Putamen (tissue), 1 donor: ENCODE measurements around the gene FAM120C.
A peak's percentile ranks its signal among the peaks of the same experiment; 100 is the strongest.

Experiments used
- DNase-seq: peaks from one replicate; pipeline ENCODE4 v3.0.0-alpha.2; 2016; ENCODE audit warnings: low spot score

Gene FAM120C

DNA sequence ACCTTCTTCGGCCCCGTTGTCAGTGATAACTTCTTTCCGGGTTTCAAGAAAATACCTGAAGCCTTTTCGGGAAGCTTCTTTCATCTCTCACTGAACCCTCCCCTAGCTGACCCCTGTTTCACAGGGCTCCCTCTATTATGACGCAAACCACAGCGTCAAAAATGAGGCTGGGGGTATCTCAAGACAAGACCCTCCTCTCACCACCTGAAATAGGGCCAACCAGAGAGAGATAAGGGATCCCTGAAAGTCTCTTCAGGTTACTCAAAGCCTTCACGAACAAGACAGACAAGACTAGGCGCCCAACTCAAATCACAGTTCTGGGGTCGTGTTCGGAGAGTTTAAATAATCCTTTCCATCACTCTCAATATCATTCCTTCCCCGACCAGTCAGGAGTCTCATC is 140.0 kb downstream of the FAM120C start:
- DNase-seq = peak; percentile 8

DNA sequence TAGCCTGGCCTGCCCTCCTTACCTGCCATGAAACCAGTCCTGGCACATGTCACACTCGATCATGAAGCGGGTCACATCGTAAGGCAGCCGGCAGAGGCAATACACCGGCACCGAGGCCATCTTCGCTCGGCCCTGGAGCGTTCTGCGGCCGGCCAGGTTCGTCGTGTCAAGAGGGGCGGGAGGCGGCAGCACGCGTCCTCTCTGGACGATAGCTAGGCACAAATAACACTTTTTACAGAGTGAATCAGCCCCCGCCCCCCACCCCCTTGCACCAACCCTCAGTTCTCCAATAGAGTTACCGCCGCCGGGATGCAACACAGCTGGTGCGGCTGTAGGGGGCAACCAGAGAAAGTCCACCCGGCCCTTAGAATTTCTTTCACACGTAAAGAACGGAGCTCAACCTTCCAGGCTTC is 140.4 kb downstream of the FAM120C start:
- peak; percentile 20 for DNase-seq

DNA sequence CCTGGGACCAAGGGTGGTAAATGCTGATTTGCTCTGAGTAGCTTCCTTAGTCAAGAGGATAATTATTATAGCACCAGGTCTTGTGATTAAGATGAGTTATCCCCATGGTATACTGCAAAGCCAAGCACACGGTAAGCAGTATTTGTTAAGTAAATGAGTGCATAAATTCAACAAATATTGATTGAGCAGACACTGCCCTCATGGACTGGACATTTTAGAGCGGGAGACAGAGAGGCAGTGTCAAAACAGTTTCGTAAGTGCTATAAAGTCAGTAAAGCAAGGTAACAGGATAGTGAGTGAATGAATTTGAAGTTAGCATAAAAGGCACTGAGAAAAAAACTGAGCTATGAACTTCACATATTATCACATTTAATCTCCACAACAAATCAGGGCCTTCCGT is 152.7 kb downstream of the FAM120C start:
- DNase-seq = no peak

DNA sequence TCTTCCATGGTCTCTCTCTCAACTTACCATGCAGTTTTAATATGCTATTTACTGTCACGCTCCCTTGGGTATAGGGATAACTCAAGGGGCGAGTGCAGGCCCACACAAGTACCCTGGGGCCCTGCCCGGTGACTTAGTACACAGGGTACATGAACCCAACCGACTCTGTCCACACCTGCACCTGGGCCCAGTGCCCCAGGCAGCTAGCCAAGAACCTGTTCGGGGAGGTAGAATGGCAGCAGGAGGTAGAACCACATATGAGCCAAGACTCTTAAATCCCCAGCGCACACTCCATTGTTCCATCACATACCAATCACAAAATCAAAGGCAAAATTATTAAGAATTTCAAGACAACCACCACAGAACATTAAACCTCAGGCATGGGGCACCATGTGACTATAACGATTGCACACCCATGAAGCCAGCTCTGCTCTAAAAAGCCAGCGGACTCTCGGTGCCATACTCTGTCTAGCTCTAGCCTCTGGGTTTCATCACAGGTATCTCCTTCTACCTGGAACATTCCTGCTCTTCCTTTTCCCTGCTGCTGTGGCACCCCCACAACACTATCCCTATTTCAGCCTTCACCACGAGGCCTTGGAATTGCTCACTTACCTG is 153.4 kb downstream of the FAM120C start:
- no peak for DNase-seq

DNA sequence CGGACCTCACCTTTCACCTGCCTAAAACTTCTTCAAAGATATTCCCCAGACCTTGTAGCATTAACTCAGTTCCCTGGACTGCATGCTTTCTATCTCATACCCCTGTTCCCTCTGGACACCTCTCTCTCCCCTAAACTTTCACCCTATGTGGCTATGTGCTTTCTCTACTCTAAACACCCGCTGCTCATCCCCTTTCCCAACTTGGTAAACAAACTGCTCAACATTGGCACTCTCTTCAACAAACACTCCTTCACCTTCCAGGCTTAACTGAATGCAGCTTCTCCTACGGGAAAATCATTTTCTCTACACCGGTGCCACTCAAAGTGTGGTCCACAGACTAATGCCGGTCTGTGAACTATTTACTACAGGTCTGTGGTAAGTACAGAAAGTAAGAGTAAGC is 158.7 kb downstream of the FAM120C start:
- DNase-seq = no peak
